Measurements from ENCODE around the gene MLLT11. TPM values are rescaled to one million over a fixed set of nuclear protein-coding genes. Genes with fewer than 3 reads are reported as not detected.

Gene MLLT11
- total and polyA plus RNA-seq, 4 donors = 0.17 to 0.64 (median 0.27) TPM

DNA sequence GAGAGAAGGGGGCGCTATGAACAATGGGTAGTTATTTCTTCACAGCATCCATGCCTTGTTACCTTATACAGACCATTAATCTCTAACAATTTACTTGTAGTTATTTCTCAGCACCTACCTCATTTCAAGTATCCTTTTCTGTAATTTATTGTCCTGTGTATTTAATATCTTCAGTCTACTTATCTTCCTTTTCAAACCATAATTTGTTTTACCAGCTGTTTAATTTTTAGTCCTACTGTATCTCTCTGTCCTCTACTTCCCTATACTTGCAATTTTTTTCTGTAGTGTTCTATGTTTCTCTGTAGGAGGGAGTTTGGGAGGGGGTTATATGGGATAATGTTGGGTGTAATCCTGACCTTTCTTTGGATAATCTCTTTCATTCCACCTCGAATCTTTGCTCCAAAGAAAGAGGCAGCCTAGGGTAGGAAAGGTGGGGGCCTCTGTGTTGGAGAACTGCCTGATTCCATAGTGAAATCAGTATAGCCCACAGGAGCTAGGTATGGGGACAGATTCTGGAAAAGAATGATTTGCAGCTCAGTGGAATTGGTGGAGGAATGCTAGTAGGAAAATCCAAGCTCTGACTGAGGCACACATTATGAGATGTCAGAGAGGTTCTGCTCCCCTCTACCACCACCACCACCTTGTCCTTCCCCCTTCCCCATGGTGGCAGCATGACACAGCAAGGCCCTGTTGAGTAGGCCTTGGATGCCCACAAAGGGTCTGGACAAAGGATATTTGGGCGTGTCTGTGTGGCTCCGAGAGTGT is 642 bp downstream of the MLLT11 start:
- TF ChIP-seq CTCF (IDR thresholded peaks at IDR 0.05; ENCODE audit: low read depth, low read length, missing input control) (no peak), HNF4G (IDR thresholded peaks at IDR 0.05) (no peak), RXRA (IDR thresholded peaks at IDR 0.05) (no peak), JUND (IDR thresholded peaks at IDR 0.05) (no peak), EGR1 (IDR thresholded peaks at IDR 0.05; ENCODE audit: low read depth in 2 of 2) (no peak), SP1 (IDR thresholded peaks at IDR 0.05) (no peak), FOXA2 (IDR thresholded peaks at IDR 0.05) (no peak), YY1 (IDR thresholded peaks at IDR 0.05) (no peak)
- TF ChIP-seq, protein P1, sequence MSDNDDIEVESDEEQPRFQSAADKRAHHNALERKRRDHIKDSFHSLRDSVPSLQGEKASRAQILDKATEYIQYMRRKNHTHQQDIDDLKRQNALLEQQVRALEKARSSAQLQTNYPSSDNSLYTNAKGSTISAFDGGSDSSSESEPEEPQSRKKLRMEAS (IDR thresholded peaks at IDR 0.05) = no peak
- TF ChIP-seq, protein P2, sequence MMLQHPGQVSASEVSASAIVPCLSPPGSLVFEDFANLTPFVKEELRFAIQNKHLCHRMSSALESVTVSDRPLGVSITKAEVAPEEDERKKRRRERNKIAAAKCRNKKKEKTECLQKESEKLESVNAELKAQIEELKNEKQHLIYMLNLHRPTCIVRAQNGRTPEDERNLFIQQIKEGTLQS (IDR thresholded peaks at IDR 0.05) = no peak
- DNase-seq (ENCODE audit: low spot score) = no peak
- Histone ChIP-seq H3K9ac (ENCODE audit: low read depth in 1 of 2, low read length in 2 of 2) (no peak overlapping the region), H3K36me3 (ENCODE audit: control insufficient read depth in 4 of 4, insufficient read depth in 3 of 4, low read depth in 1 of 4, low read length in 3 of 4) (peaks cover 0 to 4% (median 0%) of the 10 kb centered on the region in 4 donors), H3K4me3 (ENCODE audit: low read depth in 1 of 3, low read length in 3 of 3) (peak overlapping the region in 1 of 3 donors; percentile 68), H3K27me3 (ENCODE audit: control insufficient read depth in 4 of 4, insufficient read depth in 4 of 4, low read length in 3 of 4) (no peaks in the 10 kb centered on the region), H3K4me1 (ENCODE audit: control insufficient read depth in 4 of 4, insufficient read depth in 4 of 4, low read length in 3 of 4) (peaks cover 8 to 53% (median 46%) of the 10 kb centered on the region in 4 donors), H3K27ac (ENCODE audit: low read depth in 1 of 2, low read length in 2 of 2) (peak overlapping the region; percentile 14 to 94), H3K9me3 (ENCODE audit: control insufficient read depth in 4 of 4, low read length in 3 of 4) (no peaks in the 10 kb centered on the region)
- 78% methylated on average over 4 of the region's 4 CpGs for WGBS

DNA sequence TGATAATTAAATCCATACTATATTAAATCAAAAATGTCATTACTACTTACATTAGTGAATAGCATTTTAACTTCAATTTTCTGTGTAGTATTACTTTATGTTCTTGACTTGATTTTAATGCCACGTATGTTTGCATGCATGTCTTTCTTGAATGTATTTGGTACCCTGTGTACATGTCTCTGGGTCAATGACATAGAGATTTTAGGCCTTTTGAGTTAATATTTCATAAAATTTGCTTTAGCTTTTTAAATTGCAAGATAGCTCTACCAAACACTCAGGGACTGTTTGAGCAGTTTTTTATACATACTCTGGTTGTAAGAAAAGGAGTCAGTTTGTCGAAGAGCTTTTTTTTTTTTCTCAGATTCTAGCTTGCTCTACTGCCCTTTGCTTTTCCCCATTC is 1.5 kb downstream of the MLLT11 start:
- peak in 1 of 2 donors; percentile 16 for TF ChIP-seq GABPA (IDR thresholded peaks at IDR 0.05 in 1 of 2, conservative IDR thresholded peaks at IDR 0.05 in 1 of 2)
- TF ChIP-seq FOXA2 (IDR thresholded peaks at IDR 0.05) = no peak
- TF ChIP-seq RXRA (IDR thresholded peaks at IDR 0.05) = peak; percentile 61 to 66
- Histone ChIP-seq H3K4me1 (ENCODE audit: control insufficient read depth in 4 of 4, insufficient read depth in 4 of 4, low read length in 3 of 4) (peaks cover 7 to 49% (median 44%) of the 10 kb centered on the region in 4 donors), H3K9ac (ENCODE audit: low read depth in 1 of 2, low read length in 2 of 2) (no peak overlapping the region), H3K36me3 (ENCODE audit: control insufficient read depth in 4 of 4, insufficient read depth in 3 of 4, low read depth in 1 of 4, low read length in 3 of 4) (no peaks in the 10 kb centered on the region), H3K27ac (ENCODE audit: low read depth in 1 of 2, low read length in 2 of 2) (no peak overlapping the region), H3K9me3 (ENCODE audit: control insufficient read depth in 4 of 4, low read length in 3 of 4) (no peaks in the 10 kb centered on the region), H3K4me3 (ENCODE audit: low read depth in 1 of 3, low read length in 3 of 3) (no peak overlapping the region), H3K27me3 (ENCODE audit: control insufficient read depth in 4 of 4, insufficient read depth in 4 of 4, low read length in 3 of 4) (no peaks in the 10 kb centered on the region)
- 31% methylated on average over 2 of the region's 2 CpGs for WGBS
- no peak for DNase-seq (ENCODE audit: low spot score)

- H3K4me1 ChIP-seq (ENCODE audit: control insufficient read depth in 4 of 4, insufficient read depth in 4 of 4, low read length in 3 of 4) = peaks cover 6 to 45% (median 38%) of the 10 kb centered on the region in 4 donors
- TF ChIP-seq FOXA1 (IDR thresholded peaks at IDR 0.05) = no peak
- no peak for TF ChIP-seq FOXA2 (IDR thresholded peaks at IDR 0.05)
- no peak for TF ChIP-seq RAD21 (IDR thresholded peaks at IDR 0.05)
- no peak for TF ChIP-seq HNF4G (IDR thresholded peaks at IDR 0.05)
- TF ChIP-seq, protein P2 (IDR thresholded peaks at IDR 0.05) = no peak
- no peak for TF ChIP-seq RXRA (IDR thresholded peaks at IDR 0.05)
- TF ChIP-seq, protein P1 (IDR thresholded peaks at IDR 0.05) = no peak
- TF ChIP-seq NR2F2 (IDR thresholded peaks at IDR 0.05) = no peak
- no peak for TF ChIP-seq EGR1 (IDR thresholded peaks at IDR 0.05; ENCODE audit: low read depth in 2 of 2)
- no peak for TF ChIP-seq YY1 (IDR thresholded peaks at IDR 0.05)
- no peak for TF ChIP-seq ZBTB33 (IDR thresholded peaks at IDR 0.05)
- no peak for TF ChIP-seq GABPA (IDR thresholded peaks at IDR 0.05 in 1 of 2, conservative IDR thresholded peaks at IDR 0.05 in 1 of 2)
- no peak for TF ChIP-seq JUND (IDR thresholded peaks at IDR 0.05)
- TF ChIP-seq, protein P3, sequence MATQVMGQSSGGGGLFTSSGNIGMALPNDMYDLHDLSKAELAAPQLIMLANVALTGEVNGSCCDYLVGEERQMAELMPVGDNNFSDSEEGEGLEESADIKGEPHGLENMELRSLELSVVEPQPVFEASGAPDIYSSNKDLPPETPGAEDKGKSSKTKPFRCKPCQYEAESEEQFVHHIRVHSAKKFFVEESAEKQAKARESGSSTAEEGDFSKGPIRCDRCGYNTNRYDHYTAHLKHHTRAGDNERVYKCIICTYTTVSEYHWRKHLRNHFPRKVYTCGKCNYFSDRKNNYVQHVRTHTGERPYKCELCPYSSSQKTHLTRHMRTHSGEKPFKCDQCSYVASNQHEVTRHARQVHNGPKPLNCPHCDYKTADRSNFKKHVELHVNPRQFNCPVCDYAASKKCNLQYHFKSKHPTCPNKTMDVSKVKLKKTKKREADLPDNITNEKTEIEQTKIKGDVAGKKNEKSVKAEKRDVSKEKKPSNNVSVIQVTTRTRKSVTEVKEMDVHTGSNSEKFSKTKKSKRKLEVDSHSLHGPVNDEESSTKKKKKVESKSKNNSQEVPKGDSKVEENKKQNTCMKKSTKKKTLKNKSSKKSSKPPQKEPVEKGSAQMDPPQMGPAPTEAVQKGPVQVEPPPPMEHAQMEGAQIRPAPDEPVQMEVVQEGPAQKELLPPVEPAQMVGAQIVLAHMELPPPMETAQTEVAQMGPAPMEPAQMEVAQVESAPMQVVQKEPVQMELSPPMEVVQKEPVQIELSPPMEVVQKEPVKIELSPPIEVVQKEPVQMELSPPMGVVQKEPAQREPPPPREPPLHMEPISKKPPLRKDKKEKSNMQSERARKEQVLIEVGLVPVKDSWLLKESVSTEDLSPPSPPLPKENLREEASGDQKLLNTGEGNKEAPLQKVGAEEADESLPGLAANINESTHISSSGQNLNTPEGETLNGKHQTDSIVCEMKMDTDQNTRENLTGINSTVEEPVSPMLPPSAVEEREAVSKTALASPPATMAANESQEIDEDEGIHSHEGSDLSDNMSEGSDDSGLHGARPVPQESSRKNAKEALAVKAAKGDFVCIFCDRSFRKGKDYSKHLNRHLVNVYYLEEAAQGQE (IDR thresholded peaks at IDR 0.05) = no peak
- no peak for TF ChIP-seq SP1 (IDR thresholded peaks at IDR 0.05)
- no peak overlapping the region for H3K4me3 ChIP-seq (ENCODE audit: low read depth in 1 of 3, low read length in 3 of 3)
- no peak for DNase-seq (ENCODE audit: low spot score)
- H3K27me3 ChIP-seq (ENCODE audit: control insufficient read depth in 4 of 4, insufficient read depth in 4 of 4, low read length in 3 of 4) = no peaks in the 10 kb centered on the region
- H3K9ac ChIP-seq (ENCODE audit: low read depth in 1 of 2, low read length in 2 of 2) = no peak overlapping the region
- H3K9me3 ChIP-seq (ENCODE audit: control insufficient read depth in 4 of 4, low read length in 3 of 4) = no peaks in the 10 kb centered on the region
- no peak overlapping the region for H3K27ac ChIP-seq (ENCODE audit: low read depth in 1 of 2, low read length in 2 of 2)
- no peaks in the 10 kb centered on the region for H3K36me3 ChIP-seq (ENCODE audit: control insufficient read depth in 4 of 4, insufficient read depth in 3 of 4, low read depth in 1 of 4, low read length in 3 of 4)
- WGBS = 80% methylated on average over 3 of the region's 3 CpGs
Measured at GRCh38 chr1:151062741-151063371, 2.7 kb downstream of the MLLT11 start.
